Erythroblast (primary cell): Measurements from ENCODE around the gene ABLIM2.

Experiments used
- GATA1 ChIP-seq: IDR thresholded peaks from 2 replicates; pipeline ENCODE4 v1.6.1; 2011; ENCODE audit warnings: low read depth, mild to moderate bottlenecking, control low read depth, low read length, moderate library complexity
- POLR2A ChIP-seq: IDR thresholded peaks from 2 replicates; pipeline ENCODE4 v1.6.1; 2011; ENCODE audit warnings: mild to moderate bottlenecking, low read length

- TF ChIP-seq POLR2A (no peak), GATA1 (no peak)
These were observed 11.7 kb upstream of the ABLIM2 start for GRCh38 chr4:8170341-8170740.
